ACC112 (cell line): Measurements from ENCODE around the gene ZNF624.

ENCODE experiments used
- H2AFZ ChIP-seq: fragments of 200-600 bp; sonication (generic); one replicate; pipeline ENCODE4 v1.6.0; 2017; ENCODE audit warnings: antibody characterized with exemption, low read length; ENCODE audit not compliant: unreplicated experiment
- H3K27ac ChIP-seq: fragments of 200-600 bp; sonication (generic); 2 replicates; pipeline ENCODE4 v1.5.1; 2014; ENCODE audit warnings: low read depth, mild to moderate bottlenecking, antibody characterized with exemption, low read length, moderate library complexity
- H3K27me3 ChIP-seq: fragments of 200-600 bp; sonication (generic); 2 replicates; pipeline ENCODE4 v1.6.1; 2014; ENCODE audit warnings: mild to moderate bottlenecking, antibody characterized with exemption, low read length, moderate library complexity, mixed read lengths; ENCODE audit not compliant: insufficient read depth
- H3K36me3 ChIP-seq: fragments of 200-600 bp; sonication (generic); 2 replicates; pipeline ENCODE4 v1.6.1; 2016; ENCODE audit warnings: mild to moderate bottlenecking, antibody characterized with exemption, low read length, moderate library complexity, mixed read lengths; ENCODE audit not compliant: insufficient read depth
- H3K4me1 ChIP-seq: fragments of 200-600 bp; sonication (generic); one replicate; pipeline ENCODE4 v1.6.1; 2016; ENCODE audit warnings: low read length, mixed read lengths; ENCODE audit not compliant: insufficient read depth, unreplicated experiment, control insufficient read depth
- H3K4me3 ChIP-seq: fragments of 200-600 bp; sonication (generic); 2 replicates; pipeline ENCODE4 v1.5.1; 2014; ENCODE audit warnings: mild to moderate bottlenecking, low read depth, low read length
- H3K79me2 ChIP-seq: fragments of 200-600 bp; sonication (generic); one replicate; pipeline ENCODE4 v1.6.0; 2016; ENCODE audit warnings: low read length; ENCODE audit not compliant: control insufficient read depth, unreplicated experiment, insufficient read depth

ZNF624 gene

GRCh38 chr17:16593356-16594102 is 60.1 kb downstream of the ZNF624 start:
- Histone ChIP-seq H3K4me1 (no peaks in the 10 kb centered on the region), H3K79me2 (no peaks in the 10 kb centered on the region), H2AFZ (no peak overlapping the region), H3K4me3 (peak overlapping the region; percentile 41; the same call in 1 of the 2 replicates), H3K27me3 (peaks cover 6% of the 10 kb centered on the region; the same call in 1 of the 2 replicates), H3K36me3 (no peaks in the 10 kb centered on the region), H3K27ac (peak overlapping the region; percentile 49)

GRCh38 chr17:16589097-16589969 is 64.3 kb downstream of the ZNF624 start:
- H3K4me1 ChIP-seq, result no peaks in the 10 kb centered on the region
- H3K27me3 ChIP-seq, result 0 out of 2 replicates have a peak, but pooled peaks cover 4% of the 10 kb centered on the region
- peak overlapping the region; percentile 77 for H2AFZ ChIP-seq
- H3K79me2 ChIP-seq, result no peaks in the 10 kb centered on the region
- H3K4me3 ChIP-seq, result peak overlapping the region; percentile 90
- H3K36me3 ChIP-seq, result no peaks in the 10 kb centered on the region
- no peak overlapping the region for H3K27ac ChIP-seq

- Histone ChIP-seq H3K79me2 (no peaks in the 10 kb centered on the region), H2AFZ (no peak overlapping the region), H3K27me3 (peaks cover 13% of the 10 kb centered on the region; the same call in 1 of the 2 replicates), H3K36me3 (no peaks in the 10 kb centered on the region), H3K27ac (no peak overlapping the region), H3K4me3 (no peak overlapping the region), H3K4me1 (no peaks in the 10 kb centered on the region)
Measured at GRCh38 chr17:16585796-16586195, 67.9 kb downstream of the ZNF624 start.

GRCh38 chr17:16584273-16584995 is 69.2 kb downstream of the ZNF624 start:
- peak overlapping the region; percentile 70 for H2AFZ ChIP-seq
- H3K4me3 ChIP-seq, result peak overlapping the region; percentile 76

GRCh38 chr17:16583781-16584180 is 69.9 kb downstream of the ZNF624 start:
- Histone ChIP-seq H2AFZ (peak overlapping the region; percentile 26), H3K27me3 (peaks cover 24% of the 10 kb centered on the region), H3K36me3 (no peaks in the 10 kb centered on the region), H3K79me2 (no peaks in the 10 kb centered on the region), H3K4me1 (no peaks in the 10 kb centered on the region), H3K4me3 (peak overlapping the region; percentile 76), H3K27ac (no peak overlapping the region)

More at GRCh38 chr17:16584273-16584995, 69.2 kb downstream of the ZNF624 start:
- Histone ChIP-seq H3K79me2 (no peaks in the 10 kb centered on the region), H3K27ac (no peak overlapping the region), H3K27me3 (peaks cover 20% of the 10 kb centered on the region), H3K4me1 (no peaks in the 10 kb centered on the region), H3K36me3 (no peaks in the 10 kb centered on the region)

- Histone ChIP-seq H3K36me3 (no peaks in the 10 kb centered on the region), H3K79me2 (no peaks in the 10 kb centered on the region), H3K4me3 (no peak overlapping the region), H3K27ac (no peak overlapping the region), H3K4me1 (no peaks in the 10 kb centered on the region), H3K27me3 (peaks cover 14% of the 10 kb centered on the region), H2AFZ (no peak overlapping the region)
Measured at GRCh38 chr17:16573466-16573865, 80.2 kb downstream of the ZNF624 start.
